Panc1 (cell line): ENCODE measurements around the gene FRY. TPM values are rescaled to one million over a fixed set of nuclear protein-coding genes. Genes with fewer than 3 reads are reported as not detected.

Experiments
- ATAC-seq: fragments of 200-7000 bp; cut with Tn5 transposase; 2 replicates; pipeline ENCODE4 v1.9.1; 2020; ENCODE audit warnings: mild to moderate bottlenecking, moderate library complexity
- BruUV-seq: library from RNA; stranded (reverse); fragments of 400-500 nt; replicated peaks from 2 replicates; lab custom pipeline; 2021; lab: Mats Ljungman, UMichigan
- CTCF ChIA-PET: fragments of 300-600 bp; sonication (Branson Sonifier 250); formaldehyde crosslinking; loops from one replicate; lab custom pipeline; 2022; ENCODE audit warnings: antibody characterized with exemption; lab: Charles Lee
- POLR2A ChIA-PET: fragments of 300-600 bp; sonication (Branson Sonifier 250); formaldehyde crosslinking; loops from one replicate; lab custom pipeline; 2022; ENCODE audit warnings: antibody characterized with exemption; lab: Charles Lee
- DNase-seq: peaks from one replicate; pipeline ENCODE4 v3.0.0-alpha.2; 2010; ENCODE audit warnings: low read depth, low spot score
- H3K27ac ChIP-seq: 2 replicates; pipeline ENCODE4 v1.5.1; 2011; ENCODE audit warnings: mild to moderate bottlenecking, low read length, inconsistent platforms
- H3K27me3 ChIP-seq: fragments of 200-500 bp; sonication (Bioruptor generic); 2 replicates; pipeline ENCODE4 v1.6.0; 2014; ENCODE audit warnings: low read length, inconsistent platforms; ENCODE audit not compliant: control insufficient read depth, insufficient read depth
- H3K36me3 ChIP-seq: fragments of 200-500 bp; sonication (Bioruptor generic); 2 replicates; pipeline ENCODE4 v1.5.1; 2014; ENCODE audit warnings: inconsistent platforms, mild to moderate bottlenecking, low read length, moderate library complexity; ENCODE audit not compliant: control insufficient read depth, insufficient read depth
- H3K4me1 ChIP-seq: 2 replicates; pipeline ENCODE4 v1.5.1; 2011; ENCODE audit warnings: inconsistent platforms, mild to moderate bottlenecking, low read length, moderate library complexity; ENCODE audit not compliant: control insufficient read depth, insufficient read depth
- H3K4me3 ChIP-seq, 2 experiments: 2 replicates each; pipeline ENCODE4 v1.5.1; 2011 to 2012; ENCODE audit warnings: low read depth in 2 of 2, low read length in 2 of 2, mild to moderate bottlenecking in 2 of 2, inconsistent platforms in 1 of 2, moderate library complexity in 1 of 2
- H3K9me3 ChIP-seq: fragments of 200-500 bp; sonication (Bioruptor generic); 2 replicates; pipeline ENCODE4 v1.5.1; 2014; ENCODE audit warnings: low read depth, mild to moderate bottlenecking, inconsistent platforms, low read length, moderate library complexity; ENCODE audit not compliant: control insufficient read depth, insufficient read depth
- CTCF ChIP-seq: fragments of 450-650 bp; IDR thresholded peaks from 2 replicates; pipeline ENCODE4 v1.5.1; 2017; ENCODE audit warnings: mild to moderate bottlenecking
- POLR2AphosphoS5 ChIP-seq: IDR thresholded peaks from 2 replicates; pipeline ENCODE4 v1.6.1; 2012; ENCODE audit warnings: mild to moderate bottlenecking, low read depth, low read length, moderate library complexity
- SIN3A ChIP-seq: IDR thresholded peaks from 2 replicates; pipeline ENCODE4 v1.6.1; 2012; ENCODE audit warnings: low read depth, mild to moderate bottlenecking, low read length, moderate library complexity, borderline replicate concordance; ENCODE audit not compliant: insufficient read depth
- TCF7L2 ChIP-seq: IDR thresholded peaks from 2 replicates; pipeline ENCODE4 v1.6.1; 2011; ENCODE audit warnings: mild to moderate bottlenecking, low read depth, low read length, inconsistent platforms
- in situ Hi-C: cut with HindIII; loops from 2 replicates; pipeline ENCODE4 v1.10.0; 2016; ENCODE audit warnings: low sequenced_read_pairs, low pct_unique_long_range_greater_than_20kb
- intact Hi-C: fragments of 100-400 bp; cut with micrococcal nuclease; formaldehyde crosslinking; loops from one replicate; pipeline ENCODE4 v1.10.0; 2022; ENCODE audit not compliant: unreplicated experiment
- total RNA-seq: library from RNA; stranded (reverse); gene quantifications from one replicate; pipeline ENCODE4 v1.2.1, GENCODE V29; 2021; ENCODE audit not compliant: unreplicated experiment
- TF ChIP-seq, protein P1 (sequence below), 2 experiments: IDR thresholded peaks; 2 replicates each; pipeline ENCODE4 v1.6.1; 2011 to 2012; ENCODE audit warnings: low read depth in 2 of 2, control low read depth in 1 of 2, low read length in 1 of 2, mild to moderate bottlenecking in 1 of 2, moderate library complexity in 1 of 2; ENCODE audit not compliant: insufficient read depth in 1 of 2

Gene FRY
- total RNA-seq, 1 experiment from 2014 or later, result 0.18 TPM

GRCh38 chr13:32080328-32080744 is 48.8 kb downstream of the FRY start:
- ChIA-PET CTCF (no interaction called here), POLR2A (no interaction called here)
- TF ChIP-seq CTCF, result no peak
- TF ChIP-seq SIN3A, result no peak
- TF ChIP-seq, protein P1, sequence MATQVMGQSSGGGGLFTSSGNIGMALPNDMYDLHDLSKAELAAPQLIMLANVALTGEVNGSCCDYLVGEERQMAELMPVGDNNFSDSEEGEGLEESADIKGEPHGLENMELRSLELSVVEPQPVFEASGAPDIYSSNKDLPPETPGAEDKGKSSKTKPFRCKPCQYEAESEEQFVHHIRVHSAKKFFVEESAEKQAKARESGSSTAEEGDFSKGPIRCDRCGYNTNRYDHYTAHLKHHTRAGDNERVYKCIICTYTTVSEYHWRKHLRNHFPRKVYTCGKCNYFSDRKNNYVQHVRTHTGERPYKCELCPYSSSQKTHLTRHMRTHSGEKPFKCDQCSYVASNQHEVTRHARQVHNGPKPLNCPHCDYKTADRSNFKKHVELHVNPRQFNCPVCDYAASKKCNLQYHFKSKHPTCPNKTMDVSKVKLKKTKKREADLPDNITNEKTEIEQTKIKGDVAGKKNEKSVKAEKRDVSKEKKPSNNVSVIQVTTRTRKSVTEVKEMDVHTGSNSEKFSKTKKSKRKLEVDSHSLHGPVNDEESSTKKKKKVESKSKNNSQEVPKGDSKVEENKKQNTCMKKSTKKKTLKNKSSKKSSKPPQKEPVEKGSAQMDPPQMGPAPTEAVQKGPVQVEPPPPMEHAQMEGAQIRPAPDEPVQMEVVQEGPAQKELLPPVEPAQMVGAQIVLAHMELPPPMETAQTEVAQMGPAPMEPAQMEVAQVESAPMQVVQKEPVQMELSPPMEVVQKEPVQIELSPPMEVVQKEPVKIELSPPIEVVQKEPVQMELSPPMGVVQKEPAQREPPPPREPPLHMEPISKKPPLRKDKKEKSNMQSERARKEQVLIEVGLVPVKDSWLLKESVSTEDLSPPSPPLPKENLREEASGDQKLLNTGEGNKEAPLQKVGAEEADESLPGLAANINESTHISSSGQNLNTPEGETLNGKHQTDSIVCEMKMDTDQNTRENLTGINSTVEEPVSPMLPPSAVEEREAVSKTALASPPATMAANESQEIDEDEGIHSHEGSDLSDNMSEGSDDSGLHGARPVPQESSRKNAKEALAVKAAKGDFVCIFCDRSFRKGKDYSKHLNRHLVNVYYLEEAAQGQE (IDR thresholded peaks at IDR 0.05; ENCODE audit: insufficient read depth in 1 of 2, low read depth in 2 of 2, low read length in 1 of 2), result no peak
- TF ChIP-seq POLR2AphosphoS5, result no peak
- no peak for TF ChIP-seq TCF7L2
- DNase-seq (no peak), ATAC-seq (no peak)
- intact Hi-C loops (no loop called here), in situ Hi-C loops (no loop called here)
- H3K9me3 ChIP-seq, result no peaks in the 10 kb centered on the region
- H3K4me3 ChIP-seq, result no peak overlapping the region
- no peaks in the 10 kb centered on the region for H3K4me1 ChIP-seq
- no TSS peak for BruUV-seq
- H3K36me3 ChIP-seq, result no peaks in the 10 kb centered on the region
- no peaks in the 10 kb centered on the region for H3K27me3 ChIP-seq
- no peak overlapping the region for H3K27ac ChIP-seq

GRCh38 chr13:32081591-32081990 is 50.0 kb downstream of the FRY start:
- intact Hi-C loops, result no loop called here
- Histone ChIP-seq H3K27ac (no peak overlapping the region), H3K9me3 (no peaks in the 10 kb centered on the region), H3K4me3 (no peak overlapping the region), H3K36me3 (no peaks in the 10 kb centered on the region), H3K27me3 (no peaks in the 10 kb centered on the region), H3K4me1 (no peaks in the 10 kb centered on the region)
- DNase-seq, result no peak
- no peak for ATAC-seq
- BruUV-seq, result no TSS peak
- ChIA-PET CTCF (no interaction called here), POLR2A (no interaction called here)
- in situ Hi-C loops, result no loop called here
- TF ChIP-seq, protein P1 (IDR thresholded peaks at IDR 0.05; ENCODE audit: insufficient read depth in 1 of 2, low read depth in 2 of 2, low read length in 1 of 2), result no peak
- TF ChIP-seq CTCF, result no peak
- TF ChIP-seq SIN3A, result no peak
- TF ChIP-seq TCF7L2, result no peak
- no peak for TF ChIP-seq POLR2AphosphoS5
